Measurements from ENCODE around the gene CLPTM1L.
A peak's percentile ranks its signal among the peaks of the same experiment; 100 is the strongest.
"Not testable (repeated sequence)": the region's sequence is repeated elsewhere in the genome, so short reads cannot be mapped to it uniquely, and the experiment has no call there.

CLPTM1L gene

GRCh38 chr5:1330847-1331831 is 13.8 kb downstream of the CLPTM1L start:
- TF ChIP-seq CTCF (conservative IDR thresholded peaks at IDR 0.05; ENCODE audit: control insufficient read depth, insufficient read depth, low read depth, low read length), result no peak
- no peak overlapping the region for H3K4me3 ChIP-seq (ENCODE audit: control insufficient read depth, low read depth, low read length)
- DNase-seq (ENCODE audit: low read depth), result no peak

- no peak for DNase-seq (ENCODE audit: low read depth)
- no peak overlapping the region for H3K4me3 ChIP-seq (ENCODE audit: control insufficient read depth, low read depth, low read length)
Observed at GRCh38 chr5:1330146-1330846, 14.6 kb downstream of the CLPTM1L start.

DNA sequence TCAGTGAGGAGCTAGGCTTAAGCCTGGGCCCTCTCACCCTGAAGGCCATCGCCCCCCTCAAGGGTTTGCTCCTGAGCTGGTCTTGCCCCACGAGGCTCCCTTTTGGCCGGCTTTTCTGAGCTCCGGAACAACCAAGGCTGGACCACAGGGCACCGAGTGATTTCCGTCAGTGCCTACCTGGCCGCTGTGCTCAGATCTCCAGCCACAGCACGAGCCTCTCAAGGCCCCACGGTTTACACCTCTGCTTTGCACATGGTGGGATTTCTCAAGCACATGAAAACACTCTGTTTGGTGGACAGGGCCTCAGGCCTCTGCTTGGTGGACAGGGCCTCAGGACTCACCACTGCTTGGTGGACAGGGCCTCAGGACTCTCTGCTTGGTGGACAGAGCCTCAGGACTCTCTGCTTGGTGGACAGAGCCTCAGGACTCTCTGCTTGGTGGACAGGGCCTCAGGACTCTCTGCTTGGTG is 15.8 kb downstream of the CLPTM1L start:
- TF ChIP-seq CTCF (conservative IDR thresholded peaks at IDR 0.05; ENCODE audit: control insufficient read depth, insufficient read depth, low read depth, low read length), result no peak
- no peak overlapping the region for H3K4me3 ChIP-seq (ENCODE audit: control insufficient read depth, low read depth, low read length)
- no peak for DNase-seq (ENCODE audit: low read depth)

More at GRCh38 chr5:1330146-1330846, 14.6 kb downstream of the CLPTM1L start:
- no peak for TF ChIP-seq CTCF (conservative IDR thresholded peaks at IDR 0.05; ENCODE audit: control insufficient read depth, insufficient read depth, low read depth, low read length)

DNA sequence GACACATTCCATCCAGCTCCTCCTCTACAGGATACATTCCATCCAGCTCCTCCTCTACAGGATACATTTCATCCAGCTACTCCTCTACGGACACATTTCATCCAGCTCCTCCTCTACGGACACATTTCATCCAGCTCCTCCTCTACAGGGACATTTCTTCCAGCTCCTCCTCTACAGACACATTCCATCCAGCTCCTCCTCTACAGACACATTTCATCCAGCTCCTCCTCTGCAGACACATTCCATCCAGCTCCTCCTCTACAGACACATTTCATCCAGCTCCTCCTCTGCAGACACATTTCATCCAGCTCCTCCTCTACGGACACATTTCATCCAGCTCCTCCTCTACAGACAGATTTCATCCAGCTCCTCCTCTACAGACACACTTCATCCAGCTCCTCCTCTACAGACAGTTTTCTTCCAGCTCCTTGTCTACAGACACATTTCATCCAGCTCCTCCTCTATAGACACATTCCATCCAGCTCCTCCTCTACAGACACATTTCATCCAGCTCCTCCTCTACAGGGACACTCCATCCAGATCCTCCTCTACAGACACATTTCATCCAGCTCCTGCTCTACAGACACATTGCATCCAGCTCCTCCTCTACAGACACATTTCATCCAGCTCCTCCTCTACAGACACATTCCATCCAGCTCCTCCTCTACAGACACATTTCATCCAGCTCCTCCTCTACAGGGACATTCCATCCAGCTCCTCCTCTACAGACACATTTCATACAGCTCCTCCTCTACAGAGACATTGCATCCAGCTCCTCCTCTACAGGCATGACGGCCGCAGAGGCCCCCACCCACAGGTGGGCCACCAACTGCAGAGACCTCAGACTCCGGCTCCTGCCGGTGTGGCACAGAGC is 16.4 kb downstream of the CLPTM1L start:
- H3K4me3 ChIP-seq (ENCODE audit: control insufficient read depth, low read depth, low read length), result not testable (repeated sequence)
- peak; percentile 40 for DNase-seq (ENCODE audit: low read depth)

DNA sequence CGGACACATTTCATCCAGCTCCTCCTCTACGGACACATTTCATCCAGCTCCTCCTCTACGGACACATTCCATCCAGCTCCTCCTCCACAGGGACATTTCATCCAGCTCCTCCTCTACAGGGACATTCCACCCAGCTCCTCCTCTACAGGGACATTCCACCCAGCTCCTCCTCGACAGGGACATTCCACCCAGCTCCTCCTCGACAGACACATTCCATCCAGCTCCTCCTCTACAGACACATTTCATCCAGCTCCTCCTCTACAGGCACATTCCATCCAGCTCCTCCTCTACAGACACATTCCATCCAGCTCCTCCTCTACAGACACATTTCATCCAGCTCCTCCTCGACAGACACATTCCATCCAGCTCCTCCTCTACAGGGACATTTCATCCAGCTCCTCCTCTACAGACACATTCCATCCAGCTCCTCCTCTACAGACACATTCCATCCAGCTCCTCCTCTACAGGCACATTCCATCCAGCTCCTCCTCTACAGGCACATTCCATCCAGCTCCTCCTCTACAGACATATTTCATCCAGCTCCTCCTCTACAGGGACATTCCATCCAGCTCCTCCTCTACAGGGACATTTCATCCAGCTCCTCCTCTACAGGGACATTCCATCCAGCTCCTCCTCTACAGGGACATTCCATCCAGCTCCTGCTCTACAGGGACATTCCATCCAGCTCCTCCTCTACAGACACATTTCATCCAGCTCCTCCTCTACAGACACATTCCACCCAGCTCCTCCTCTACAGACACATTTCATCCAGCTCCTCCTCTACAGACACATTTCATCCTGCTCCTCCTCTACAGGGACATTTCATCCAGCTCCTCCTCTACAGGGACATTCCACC is 17.8 kb downstream of the CLPTM1L start:
- peak; percentile 24 for DNase-seq (ENCODE audit: low read depth)
- not testable (repeated sequence) for H3K4me3 ChIP-seq (ENCODE audit: control insufficient read depth, low read depth, low read length)

DNA sequence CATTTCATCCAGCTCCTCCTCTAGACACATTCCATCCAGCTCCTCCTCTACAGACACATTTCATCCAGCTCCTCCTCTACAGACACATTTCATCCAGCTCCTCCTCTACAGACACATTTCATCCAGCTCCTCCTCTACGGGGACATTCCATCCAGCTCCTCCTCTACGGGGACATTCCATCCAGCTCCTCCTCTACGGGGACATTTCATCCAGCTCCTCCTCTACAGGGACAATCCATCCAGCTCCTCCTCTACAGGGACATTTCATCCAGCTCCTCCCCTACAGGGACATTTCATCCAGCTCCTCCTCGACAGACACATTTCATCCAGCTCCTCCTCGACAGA is 18.4 kb downstream of the CLPTM1L start:
- not testable (repeated sequence) for DNase-seq (ENCODE audit: low read depth); H3K4me3 ChIP-seq (ENCODE audit: control insufficient read depth, low read depth, low read length)

GRCh38 chr5:1325870-1326531 is 18.9 kb downstream of the CLPTM1L start:
- no peak overlapping the region for H3K4me3 ChIP-seq (ENCODE audit: control insufficient read depth, low read depth, low read length)
- no peak for DNase-seq (ENCODE audit: low read depth)

More at GRCh38 chr5:1325870-1326531, 18.9 kb downstream of the CLPTM1L start:
- no peak for TF ChIP-seq CTCF (conservative IDR thresholded peaks at IDR 0.05; ENCODE audit: control insufficient read depth, insufficient read depth, low read depth, low read length)
